ENCODE data around the gene UNC5C. TPM values are rescaled to one million over a fixed set of nuclear protein-coding genes. Genes with fewer than 3 reads are reported as not detected.

UNC5C gene
- total and polyA plus RNA-seq, 4 experiments from 2014 or later: not detected

DNA sequence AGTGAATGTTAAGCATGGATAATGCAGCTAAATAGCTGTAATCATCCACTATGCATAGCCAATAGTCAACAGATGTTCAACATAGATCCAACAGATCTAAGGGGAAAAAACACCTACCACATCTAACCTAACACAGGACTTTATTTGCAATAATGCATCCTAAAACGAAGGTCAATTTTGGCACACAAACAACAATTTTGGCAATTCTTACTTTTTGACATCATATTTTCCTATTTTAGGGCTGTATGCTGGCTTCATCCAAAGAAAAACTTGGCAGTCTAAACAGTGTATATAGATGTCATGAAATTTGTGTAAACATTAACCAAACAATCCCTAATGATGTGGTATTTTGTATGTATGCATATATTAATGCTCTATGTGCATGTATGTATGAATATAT is 33.2 kb downstream of the UNC5C start:
- POLR2A ChIA-PET (ENCODE audit: partially characterized antibody): no interaction called here
- CTCF ChIA-PET (ENCODE audit: partially characterized antibody): interaction anchor here (0.6 kb wide), 1 partner anchor 598 kb away, joined by 3 read pairs; no protein-coding TSS in a partner anchor
- Mint-ChIP-seq H3K36me3 (no peaks in the 10 kb centered on the region), H3K27me3 (no peaks in the 10 kb centered on the region), H3K9me3 (peaks cover 0 to 2% (median 0%) of the 10 kb centered on the region in 8 donors), H3K4me1 (no peaks in the 10 kb centered on the region), H3K27ac (no peak overlapping the region), H3K4me3 (no peak overlapping the region)
- H3K9me3 ChIP-seq (ENCODE audit: control insufficient read depth in 1 of 2, low read length in 2 of 2): no peaks in the 10 kb centered on the region
- no peaks in the 10 kb centered on the region for H3K36me3 ChIP-seq (ENCODE audit: insufficient read depth, low read length)
- intact Hi-C loops (cut with micrococcal nuclease): loop anchor here (10.0 kb wide), 1 partner anchor 351 kb away; no protein-coding TSS in a partner anchor
- H3K27me3 ChIP-seq (ENCODE audit: insufficient read depth, low read length): no peaks in the 10 kb centered on the region
- H3K4me1 ChIP-seq (ENCODE audit: insufficient read depth, low read length): no peaks in the 10 kb centered on the region
- DNase-seq: no peak
- no peak overlapping the region for H3K27ac ChIP-seq (ENCODE audit: low read depth, low read length)
- H3K4me3 ChIP-seq (ENCODE audit: low read length in 2 of 2): no peak overlapping the region

- CTCF ChIA-PET (ENCODE audit: partially characterized antibody): no interaction called here
- no peak overlapping the region for H3K27ac Mint-ChIP-seq
- intact Hi-C loops (cut with micrococcal nuclease): loop anchor here (10.0 kb wide), 1 partner anchor 348 kb away; no protein-coding TSS in a partner anchor
Measured at GRCh38 chr4:95513022-95513421, 35.8 kb downstream of the UNC5C start.

GRCh38 chr4:95511477-95511876 is 37.3 kb downstream of the UNC5C start:
- Histone ChIP-seq H3K4me1 (ENCODE audit: insufficient read depth, low read length) (no peaks in the 10 kb centered on the region), H3K9me3 (ENCODE audit: control insufficient read depth in 1 of 2, low read length in 2 of 2) (no peaks in the 10 kb centered on the region), H3K4me3 (ENCODE audit: low read length in 2 of 2) (no peak overlapping the region), H3K27me3 (ENCODE audit: insufficient read depth, low read length) (no peaks in the 10 kb centered on the region), H3K36me3 (ENCODE audit: insufficient read depth, low read length) (no peaks in the 10 kb centered on the region), H3K27ac (ENCODE audit: low read depth, low read length) (no peak overlapping the region)
- no peaks in the 10 kb centered on the region for H3K27me3 Mint-ChIP-seq
- DNase-seq: no peak
- peaks cover 0 to 2% (median 0%) of the 10 kb centered on the region in 8 donors for H3K9me3 Mint-ChIP-seq
- intact Hi-C loops (cut with micrococcal nuclease): loop anchor here (10.0 kb wide), 1 partner anchor 347 kb away; no protein-coding TSS in a partner anchor
- CTCF ChIA-PET (ENCODE audit: partially characterized antibody): interaction anchor here (0.8 kb wide), 1 partner anchor 9 kb away, joined by 3 read pairs; no protein-coding TSS in a partner anchor
- no peaks in the 10 kb centered on the region for H3K4me1 Mint-ChIP-seq
- H3K4me3 Mint-ChIP-seq: no peak overlapping the region
- H3K36me3 Mint-ChIP-seq: no peaks in the 10 kb centered on the region
- H3K27ac Mint-ChIP-seq: no peak overlapping the region
- POLR2A ChIA-PET (ENCODE audit: partially characterized antibody): no interaction called here

More at GRCh38 chr4:95513022-95513421, 35.8 kb downstream of the UNC5C start:
- Histone ChIP-seq H3K36me3 (ENCODE audit: insufficient read depth, low read length) (no peaks in the 10 kb centered on the region), H3K4me3 (ENCODE audit: low read length in 2 of 2) (no peak overlapping the region), H3K27ac (ENCODE audit: low read depth, low read length) (no peak overlapping the region), H3K4me1 (ENCODE audit: insufficient read depth, low read length) (no peaks in the 10 kb centered on the region), H3K9me3 (ENCODE audit: control insufficient read depth in 1 of 2, low read length in 2 of 2) (no peaks in the 10 kb centered on the region), H3K27me3 (ENCODE audit: insufficient read depth, low read length) (no peaks in the 10 kb centered on the region)
- peaks cover 0 to 2% (median 0%) of the 10 kb centered on the region in 8 donors for H3K9me3 Mint-ChIP-seq
- H3K27me3 Mint-ChIP-seq: no peaks in the 10 kb centered on the region
- H3K36me3 Mint-ChIP-seq: no peaks in the 10 kb centered on the region
- POLR2A ChIA-PET (ENCODE audit: partially characterized antibody): no interaction called here
- H3K4me3 Mint-ChIP-seq: no peak overlapping the region
- H3K4me1 Mint-ChIP-seq: no peaks in the 10 kb centered on the region
- no peak for DNase-seq

DNA sequence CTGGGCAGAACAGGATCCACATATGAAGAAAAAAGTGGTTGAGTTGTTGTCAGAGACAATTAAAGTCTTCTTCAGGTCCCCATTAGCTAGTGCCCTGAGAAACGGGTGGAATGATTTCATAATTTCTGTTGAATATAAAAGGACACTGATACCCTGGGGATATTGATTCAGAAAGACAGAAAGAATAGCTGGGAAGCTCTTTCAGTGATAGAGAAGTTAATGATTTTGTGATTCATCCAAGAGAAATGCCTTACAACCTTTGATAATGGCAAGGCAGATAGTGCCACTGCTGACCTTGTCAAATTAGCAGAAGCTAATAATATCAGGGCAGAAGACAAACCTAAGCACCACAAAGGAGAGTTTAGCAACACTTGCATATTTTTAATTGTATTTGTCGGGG is 37.9 kb downstream of the UNC5C start:
- intact Hi-C loops (cut with micrococcal nuclease): loop anchor here (10.0 kb wide), 1 partner anchor 346 kb away; no protein-coding TSS in a partner anchor

GRCh38 chr4:95510145-95510544 is 38.6 kb downstream of the UNC5C start:
- intact Hi-C loops (cut with micrococcal nuclease): loop anchor here (10.0 kb wide), 1 partner anchor 345 kb away; no protein-coding TSS in a partner anchor
- ChIA-PET CTCF (ENCODE audit: partially characterized antibody) (no interaction called here), POLR2A (ENCODE audit: partially characterized antibody) (no interaction called here)
- no peak overlapping the region for H3K4me3 ChIP-seq (ENCODE audit: low read length in 2 of 2)
- H3K36me3 Mint-ChIP-seq: no peaks in the 10 kb centered on the region
- no peaks in the 10 kb centered on the region for H3K27me3 Mint-ChIP-seq
- no peaks in the 10 kb centered on the region for H3K9me3 ChIP-seq (ENCODE audit: control insufficient read depth in 1 of 2, low read length in 2 of 2)
- no peaks in the 10 kb centered on the region for H3K36me3 ChIP-seq (ENCODE audit: insufficient read depth, low read length)
- H3K27ac ChIP-seq (ENCODE audit: low read depth, low read length): no peak overlapping the region
- peaks cover 0 to 2% (median 0%) of the 10 kb centered on the region in 8 donors for H3K9me3 Mint-ChIP-seq
- H3K4me3 Mint-ChIP-seq: no peak overlapping the region
- H3K27ac Mint-ChIP-seq: no peak overlapping the region
- no peaks in the 10 kb centered on the region for H3K4me1 ChIP-seq (ENCODE audit: insufficient read depth, low read length)
- H3K4me1 Mint-ChIP-seq: no peaks in the 10 kb centered on the region
- no peak for DNase-seq
- H3K27me3 ChIP-seq (ENCODE audit: insufficient read depth, low read length): no peaks in the 10 kb centered on the region

More for the DNA sequence above, 37.9 kb downstream of the UNC5C start:
- Histone ChIP-seq H3K36me3 (ENCODE audit: insufficient read depth, low read length) (no peaks in the 10 kb centered on the region), H3K27ac (ENCODE audit: low read depth, low read length) (no peak overlapping the region), H3K9me3 (ENCODE audit: control insufficient read depth in 1 of 2, low read length in 2 of 2) (no peaks in the 10 kb centered on the region), H3K4me1 (ENCODE audit: insufficient read depth, low read length) (no peaks in the 10 kb centered on the region), H3K27me3 (ENCODE audit: insufficient read depth, low read length) (no peaks in the 10 kb centered on the region), H3K4me3 (ENCODE audit: low read length in 2 of 2) (no peak overlapping the region)
- CTCF ChIA-PET (ENCODE audit: partially characterized antibody): interaction anchor here (0.8 kb wide), 1 partner anchor 9 kb away, joined by 3 read pairs; no protein-coding TSS in a partner anchor
- no peaks in the 10 kb centered on the region for H3K36me3 Mint-ChIP-seq
- POLR2A ChIA-PET (ENCODE audit: partially characterized antibody): no interaction called here
- no peak for DNase-seq
- H3K9me3 Mint-ChIP-seq: peaks cover 0 to 2% (median 0%) of the 10 kb centered on the region in 8 donors
- H3K27me3 Mint-ChIP-seq: no peaks in the 10 kb centered on the region
- H3K27ac Mint-ChIP-seq: no peak overlapping the region
- H3K4me1 Mint-ChIP-seq: no peaks in the 10 kb centered on the region
- H3K4me3 Mint-ChIP-seq: no peak overlapping the region

- H3K27ac Mint-ChIP-seq: no peak overlapping the region
- no peaks in the 10 kb centered on the region for H3K27me3 Mint-ChIP-seq
- no peak overlapping the region for H3K4me3 Mint-ChIP-seq
- H3K4me1 Mint-ChIP-seq: no peaks in the 10 kb centered on the region
- no peak overlapping the region for H3K27ac ChIP-seq (ENCODE audit: low read depth, low read length)
- DNase-seq: no peak
- CTCF ChIA-PET (ENCODE audit: partially characterized antibody): no interaction called here
- POLR2A ChIA-PET (ENCODE audit: partially characterized antibody): no interaction called here
- H3K9me3 Mint-ChIP-seq: peaks cover 0 to 2% (median 0%) of the 10 kb centered on the region in 8 donors
- H3K9me3 ChIP-seq (ENCODE audit: control insufficient read depth in 1 of 2, low read length in 2 of 2): no peaks in the 10 kb centered on the region
- H3K4me3 ChIP-seq (ENCODE audit: low read length in 2 of 2): no peak overlapping the region
- no peaks in the 10 kb centered on the region for H3K36me3 ChIP-seq (ENCODE audit: insufficient read depth, low read length)
- intact Hi-C loops (cut with micrococcal nuclease): no loop called here
- H3K27me3 ChIP-seq (ENCODE audit: insufficient read depth, low read length): no peaks in the 10 kb centered on the region
- no peaks in the 10 kb centered on the region for H3K4me1 ChIP-seq (ENCODE audit: insufficient read depth, low read length)
- H3K36me3 Mint-ChIP-seq: no peaks in the 10 kb centered on the region
Measured at GRCh38 chr4:95508421-95508820, 40.4 kb downstream of the UNC5C start.

- no peaks in the 10 kb centered on the region for H3K27me3 Mint-ChIP-seq
- no peaks in the 10 kb centered on the region for H3K4me1 ChIP-seq (ENCODE audit: insufficient read depth, low read length)
- no peaks in the 10 kb centered on the region for H3K9me3 ChIP-seq (ENCODE audit: control insufficient read depth in 1 of 2, low read length in 2 of 2)
- intact Hi-C loops (cut with micrococcal nuclease): no loop called here
- no peak overlapping the region for H3K27ac ChIP-seq (ENCODE audit: low read depth, low read length)
- no peaks in the 10 kb centered on the region for H3K36me3 ChIP-seq (ENCODE audit: insufficient read depth, low read length)
- H3K9me3 Mint-ChIP-seq: peaks cover 0 to 2% (median 0%) of the 10 kb centered on the region in 8 donors
- no peak for DNase-seq
- H3K4me3 Mint-ChIP-seq: no peak overlapping the region
- no peak overlapping the region for H3K4me3 ChIP-seq (ENCODE audit: low read length in 2 of 2)
- no peak overlapping the region for H3K27ac Mint-ChIP-seq
- no peaks in the 10 kb centered on the region for H3K4me1 Mint-ChIP-seq
- no peaks in the 10 kb centered on the region for H3K36me3 Mint-ChIP-seq
- POLR2A ChIA-PET (ENCODE audit: partially characterized antibody): no interaction called here
- CTCF ChIA-PET (ENCODE audit: partially characterized antibody): no interaction called here
- no peaks in the 10 kb centered on the region for H3K27me3 ChIP-seq (ENCODE audit: insufficient read depth, low read length)
Measured at GRCh38 chr4:95507561-95507960, 41.2 kb downstream of the UNC5C start.

All from CD4-positive, alpha-beta memory T cell (primary cell).